ENCODE results near the gene OLFML1.

OLFML1 gene

GRCh38 chr11:7488681-7489080, 3.4 kb downstream of the OLFML1 start:
- TF ChIP-seq GABPA (IDR thresholded peaks at IDR 0.05; ENCODE audit: low read depth) (no peak), REST (IDR thresholded peaks at IDR 0.05; ENCODE audit: insufficient replicate concordance, low read depth) (no peak), POLR2AphosphoS5 (IDR thresholded peaks at IDR 0.05; ENCODE audit: low read depth) (no peak), CTCF (IDR thresholded peaks at IDR 0.05; ENCODE audit: insufficient read depth, low read length) (no peak), SPI1 (IDR thresholded peaks at IDR 0.05; ENCODE audit: borderline replicate concordance, low read depth) (no peak)
- no peaks in the 10 kb centered on the region for H3K27me3 ChIP-seq (ENCODE audit: insufficient read depth, poor library complexity, severe bottlenecking)

GRCh38 chr11:7489376-7489775, 4.1 kb downstream of the OLFML1 start:
- TF ChIP-seq SPI1 (IDR thresholded peaks at IDR 0.05; ENCODE audit: borderline replicate concordance, low read depth) (no peak), REST (IDR thresholded peaks at IDR 0.05; ENCODE audit: insufficient replicate concordance, low read depth) (no peak), GABPA (IDR thresholded peaks at IDR 0.05; ENCODE audit: low read depth) (no peak), CTCF (IDR thresholded peaks at IDR 0.05; ENCODE audit: insufficient read depth, low read length) (no peak), POLR2AphosphoS5 (IDR thresholded peaks at IDR 0.05; ENCODE audit: low read depth) (no peak)
- Histone ChIP-seq H3K27me3 (ENCODE audit: insufficient read depth, poor library complexity, severe bottlenecking) (no peaks in the 10 kb centered on the region), H3K27ac (replicated peaks) (no peak overlapping the region), H3K4me3 (replicated peaks; ENCODE audit: insufficient read depth, low read length) (no peak overlapping the region)
- no peak for DNase-seq (ENCODE audit: low read depth in 1 of 2, low spot score in 1 of 2)

More at GRCh38 chr11:7488681-7489080, 3.4 kb downstream of the OLFML1 start:
- no peak for DNase-seq (ENCODE audit: low read depth in 1 of 2, low spot score in 1 of 2)
- Histone ChIP-seq H3K4me3 (replicated peaks; ENCODE audit: insufficient read depth, low read length) (no peak overlapping the region), H3K27ac (replicated peaks) (no peak overlapping the region)

GRCh38 chr11:7490054-7490453, 4.7 kb downstream of the OLFML1 start:
- no peaks in the 10 kb centered on the region for H3K27me3 ChIP-seq (ENCODE audit: insufficient read depth, poor library complexity, severe bottlenecking)
- DNase-seq (ENCODE audit: low read depth in 1 of 2, low spot score in 1 of 2), result no peak
- no peak overlapping the region for H3K4me3 ChIP-seq (replicated peaks; ENCODE audit: insufficient read depth, low read length)
- no peak overlapping the region for H3K27ac ChIP-seq (replicated peaks)
- no peak for TF ChIP-seq GABPA (IDR thresholded peaks at IDR 0.05; ENCODE audit: low read depth)
- no peak for TF ChIP-seq SPI1 (IDR thresholded peaks at IDR 0.05; ENCODE audit: borderline replicate concordance, low read depth)
- TF ChIP-seq POLR2AphosphoS5 (IDR thresholded peaks at IDR 0.05; ENCODE audit: low read depth), result no peak
- TF ChIP-seq REST (IDR thresholded peaks at IDR 0.05; ENCODE audit: insufficient replicate concordance, low read depth), result no peak
- no peak for TF ChIP-seq CTCF (IDR thresholded peaks at IDR 0.05; ENCODE audit: insufficient read depth, low read length)

Measured in HL-60 (cell line).